GM12892 (cell line): ENCODE data around the gene EFCC1.

Experiments used
- DNase-seq: peaks from one replicate; pipeline ENCODE4 v3.0.0; 2011; ENCODE audit not compliant: insufficient read length
- FAIRE-seq: peaks from 2 replicates; lab custom pipeline; 2011; peaks lifted over from hg19 to GRCh38; lab: Jason Lieb, UNC
- POLR2A ChIP-seq: IDR thresholded peaks from 2 replicates; pipeline ENCODE4 v1.6.1; 2011; ENCODE audit warnings: low read depth, low read length, control low read depth
- POLR2AphosphoS5 ChIP-seq: IDR thresholded peaks from 2 replicates; pipeline ENCODE4 v1.6.1; 2011; ENCODE audit warnings: low read depth, low read length, control low read depth
- TAF1 ChIP-seq: IDR thresholded peaks from 2 replicates; pipeline ENCODE4 v1.6.1; 2011; ENCODE audit warnings: low read depth, mild to moderate bottlenecking, control low read depth, low read length, borderline replicate concordance

Gene EFCC1

GRCh38 chr3:128983293-128984069 is 17.6 kb upstream of the EFCC1 start:
- TF ChIP-seq TAF1: no peak
- TF ChIP-seq POLR2A: no peak
- no peak for TF ChIP-seq POLR2AphosphoS5
- DNase-seq: no peak
- no peak for FAIRE-seq

DNA sequence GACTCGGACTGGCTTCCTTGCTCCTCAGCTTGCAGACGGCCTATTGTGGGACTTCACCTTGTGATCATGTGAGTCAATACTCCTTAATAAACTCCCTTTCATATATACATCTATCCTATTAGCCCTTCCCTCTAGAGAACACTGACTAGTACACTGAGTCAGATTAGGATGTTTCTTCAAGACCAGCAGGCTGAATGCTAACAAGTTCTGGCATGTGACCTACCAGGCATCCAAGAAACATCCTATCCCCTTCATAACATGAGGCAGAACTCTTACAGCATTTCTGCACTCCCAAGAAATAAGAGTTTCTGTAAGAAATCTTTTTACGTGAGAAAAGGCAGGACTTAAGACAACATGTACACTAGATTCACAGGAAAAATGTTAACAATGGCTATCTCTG is 16.5 kb upstream of the EFCC1 start:
- DNase-seq (no peak), FAIRE-seq (no peak)
- no peak for TF ChIP-seq POLR2A
- no peak for TF ChIP-seq TAF1
- TF ChIP-seq POLR2AphosphoS5: no peak

DNA sequence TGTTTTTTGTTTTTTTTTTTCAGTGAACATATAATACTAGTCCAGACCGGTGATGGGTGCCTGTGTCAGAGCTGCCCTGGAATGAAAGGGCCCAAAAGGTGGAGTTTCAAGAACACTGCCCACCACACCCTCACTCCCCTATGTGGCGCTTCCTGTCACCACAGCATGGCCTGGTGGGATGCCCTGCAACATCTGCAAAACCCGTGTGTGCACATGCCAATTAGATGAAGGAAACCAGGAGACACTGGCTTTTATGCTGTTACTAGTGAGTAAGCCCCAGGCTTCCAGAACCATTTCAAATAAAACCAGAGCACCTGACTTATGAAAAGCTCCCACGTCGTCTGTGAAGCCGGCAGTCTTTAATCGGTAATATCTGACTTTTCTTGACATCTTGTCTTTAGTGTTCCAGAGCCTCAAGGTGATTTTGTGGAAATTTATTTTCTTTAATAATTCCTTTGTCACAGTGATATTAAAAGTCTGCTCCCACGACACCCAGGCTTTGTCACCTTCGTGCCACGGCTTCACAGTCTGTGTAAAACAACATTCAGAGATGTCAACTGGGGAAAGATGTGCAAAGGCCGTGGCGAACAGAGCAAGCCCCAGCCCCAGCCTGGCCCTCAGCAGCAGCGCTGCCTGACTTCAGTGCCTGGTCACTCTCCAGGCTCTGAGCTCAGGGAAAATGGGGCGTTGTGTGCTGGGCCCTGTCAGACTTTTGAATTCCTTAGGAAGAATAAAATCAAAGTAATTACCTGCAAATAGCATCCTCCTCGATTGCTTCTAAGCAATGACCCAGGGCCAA is 13.6 kb upstream of the EFCC1 start:
- no peak for TF ChIP-seq POLR2A
- no peak for TF ChIP-seq TAF1
- no peak for TF ChIP-seq POLR2AphosphoS5
- FAIRE-seq (no peak), DNase-seq (no peak)

DNA sequence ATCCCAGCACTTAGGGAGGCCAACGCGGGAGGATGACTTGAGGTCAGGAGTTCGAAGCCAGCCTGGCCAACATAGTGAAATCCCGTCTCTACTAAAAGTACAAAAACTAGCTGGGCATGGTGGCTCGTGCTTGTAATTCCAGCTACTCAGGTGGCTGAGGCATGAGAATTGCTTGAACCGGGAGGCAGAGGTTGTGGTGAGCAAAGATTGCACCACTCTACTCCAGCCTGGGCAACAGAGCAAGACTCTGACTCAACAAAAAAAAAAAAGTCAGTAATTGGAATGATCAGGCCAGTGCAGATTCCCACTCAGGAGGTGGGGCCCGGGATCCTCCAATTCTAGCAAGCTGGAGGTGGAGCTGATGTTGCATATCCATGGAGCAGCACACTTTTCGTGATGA is 12.8 kb upstream of the EFCC1 start:
- no peak for TF ChIP-seq POLR2AphosphoS5
- no peak for TF ChIP-seq TAF1
- no peak for TF ChIP-seq POLR2A
- FAIRE-seq (no peak), DNase-seq (no peak)

DNA sequence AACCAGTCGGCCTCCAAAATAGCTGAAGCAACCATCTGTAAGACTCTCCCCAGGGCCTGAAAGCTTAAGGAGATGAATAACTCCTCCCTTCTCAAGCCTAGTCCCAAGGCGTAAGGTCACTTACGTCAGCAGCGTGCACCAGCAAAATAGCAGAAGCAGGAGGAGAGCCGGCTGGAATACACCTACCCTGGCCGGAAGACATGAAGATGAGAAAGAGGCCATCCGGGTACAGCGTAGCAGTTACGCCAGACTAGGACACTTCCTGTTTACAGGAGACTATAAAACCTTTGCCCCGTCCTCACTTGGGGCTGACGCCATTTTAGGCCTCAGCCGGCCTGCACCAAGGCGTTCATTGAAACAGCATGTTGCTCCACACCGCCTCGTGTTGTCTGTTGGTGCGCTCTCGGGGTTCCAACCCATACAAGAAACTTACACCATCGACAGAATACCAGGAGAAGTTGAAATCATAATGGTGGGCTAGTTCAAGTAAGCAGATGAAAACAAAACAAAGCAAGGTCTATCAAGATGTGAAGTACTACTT is 9.7 kb upstream of the EFCC1 start:
- no peak for DNase-seq
- no peak for FAIRE-seq
- TF ChIP-seq TAF1 (no peak), POLR2AphosphoS5 (no peak), POLR2A (no peak)

GRCh38 chr3:128992926-128993460 is 8.1 kb upstream of the EFCC1 start:
- DNase-seq: no peak
- no peak for FAIRE-seq
- TF ChIP-seq POLR2A (no peak), TAF1 (no peak), POLR2AphosphoS5 (no peak)

- peak; percentile 95 for FAIRE-seq
- TF ChIP-seq POLR2A (no peak), TAF1 (no peak), POLR2AphosphoS5 (no peak)
- peak; percentile 89 for DNase-seq
These were observed 7.5 kb upstream of the EFCC1 start, which contains the start of gene CFAP92 for GRCh38 chr3:128993461-128994172. Gene CFAP92 (minus strand): TSS chr3:128994076. CDS start chr3:128993304, 772 bp downstream.

- TF ChIP-seq POLR2AphosphoS5: no peak
- no peak for TF ChIP-seq POLR2A
- TF ChIP-seq TAF1: no peak
- DNase-seq (no peak), FAIRE-seq (no peak)
These were observed 7.0 kb upstream of the EFCC1 start for GRCh38 chr3:128994173-128994512.

GRCh38 chr3:128994581-128995546 is 6.2 kb upstream of the EFCC1 start:
- FAIRE-seq: no peak
- no peak for DNase-seq
- no peak for TF ChIP-seq POLR2A

GRCh38 chr3:128995737-128996136 is 5.4 kb upstream of the EFCC1 start:
- FAIRE-seq: no peak
- DNase-seq: no peak

More at GRCh38 chr3:128995737-128996136, 5.4 kb upstream of the EFCC1 start:
- TF ChIP-seq POLR2AphosphoS5: no peak
- TF ChIP-seq TAF1: no peak
- no peak for TF ChIP-seq POLR2A
